ENCODE results near the gene GCNT1.

GRCh38 chr9:76453785-76454184 is 5.2 kb upstream of the GCNT1 start:
- TF ChIP-seq, protein P1, sequence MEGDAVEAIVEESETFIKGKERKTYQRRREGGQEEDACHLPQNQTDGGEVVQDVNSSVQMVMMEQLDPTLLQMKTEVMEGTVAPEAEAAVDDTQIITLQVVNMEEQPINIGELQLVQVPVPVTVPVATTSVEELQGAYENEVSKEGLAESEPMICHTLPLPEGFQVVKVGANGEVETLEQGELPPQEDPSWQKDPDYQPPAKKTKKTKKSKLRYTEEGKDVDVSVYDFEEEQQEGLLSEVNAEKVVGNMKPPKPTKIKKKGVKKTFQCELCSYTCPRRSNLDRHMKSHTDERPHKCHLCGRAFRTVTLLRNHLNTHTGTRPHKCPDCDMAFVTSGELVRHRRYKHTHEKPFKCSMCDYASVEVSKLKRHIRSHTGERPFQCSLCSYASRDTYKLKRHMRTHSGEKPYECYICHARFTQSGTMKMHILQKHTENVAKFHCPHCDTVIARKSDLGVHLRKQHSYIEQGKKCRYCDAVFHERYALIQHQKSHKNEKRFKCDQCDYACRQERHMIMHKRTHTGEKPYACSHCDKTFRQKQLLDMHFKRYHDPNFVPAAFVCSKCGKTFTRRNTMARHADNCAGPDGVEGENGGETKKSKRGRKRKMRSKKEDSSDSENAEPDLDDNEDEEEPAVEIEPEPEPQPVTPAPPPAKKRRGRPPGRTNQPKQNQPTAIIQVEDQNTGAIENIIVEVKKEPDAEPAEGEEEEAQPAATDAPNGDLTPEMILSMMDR (IDR thresholded peaks at IDR 0.05; ENCODE audit: low read depth, low read length), result no peak
- no peak for TF ChIP-seq MAX (IDR thresholded peaks at IDR 0.05; ENCODE audit: low read depth, low read length)

All from NB4 (cell line).